ENCODE results near the gene FMN1. TPM values are rescaled to one million over a fixed set of nuclear protein-coding genes. Genes with fewer than 3 reads are reported as not detected.

FMN1 gene
- total RNA-seq, 2 donors from 2014 or later: 0.60 to 1.1 TPM

DNA sequence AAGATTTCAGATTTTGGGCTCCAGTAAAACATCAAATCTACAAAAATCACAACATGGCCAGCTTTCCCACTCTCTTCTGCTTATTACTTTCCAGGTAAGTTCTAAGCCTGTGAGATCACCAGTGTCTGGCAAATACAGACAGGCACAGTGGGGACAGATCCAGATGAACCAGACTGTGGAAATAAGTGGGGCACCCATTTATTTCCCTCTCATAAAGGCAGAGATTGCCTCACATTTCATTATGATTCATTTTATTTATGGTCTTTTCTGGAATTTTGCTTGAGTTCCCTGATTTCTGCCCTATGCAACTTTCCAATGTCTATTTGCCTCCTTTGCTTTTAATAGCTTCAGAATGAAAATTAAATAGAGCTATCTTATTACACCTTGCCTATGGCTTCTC, 409.9 kb downstream of the FMN1 start:
- no peak overlapping the region for H3K27ac Mint-ChIP-seq
- Histone ChIP-seq H3K4me1 (ENCODE audit: control insufficient read depth, insufficient read depth, low read length) (no peaks in the 10 kb centered on the region), H3K27me3 (ENCODE audit: control insufficient read depth, insufficient read depth, low read length, poor library complexity, severe bottlenecking) (no peaks in the 10 kb centered on the region), H3K27ac (ENCODE audit: low read depth, low read length) (no peak overlapping the region), H3K9me3 (ENCODE audit: control insufficient read depth, low read length) (peaks cover under 1% of the 10 kb centered on the region), H3K36me3 (ENCODE audit: control insufficient read depth, insufficient read depth, low read length) (no peaks in the 10 kb centered on the region), H3K9ac (ENCODE audit: extremely low read depth, low read length, poor library complexity, severe bottlenecking) (no peak overlapping the region), H3K4me3 (ENCODE audit: low read length) (no peak overlapping the region)
- no peaks in the 10 kb centered on the region for H3K9me3 Mint-ChIP-seq
- no peaks in the 10 kb centered on the region for H3K27me3 Mint-ChIP-seq (ENCODE audit: insufficient read depth)
- DNase-seq: no peak
- no peaks in the 10 kb centered on the region for H3K4me1 Mint-ChIP-seq
- no peak for TF ChIP-seq CTCF (conservative IDR thresholded peaks at IDR 0.05)
- H3K4me3 Mint-ChIP-seq: no peak overlapping the region
- no peaks in the 10 kb centered on the region for H3K36me3 Mint-ChIP-seq (ENCODE audit: low read depth)

DNA sequence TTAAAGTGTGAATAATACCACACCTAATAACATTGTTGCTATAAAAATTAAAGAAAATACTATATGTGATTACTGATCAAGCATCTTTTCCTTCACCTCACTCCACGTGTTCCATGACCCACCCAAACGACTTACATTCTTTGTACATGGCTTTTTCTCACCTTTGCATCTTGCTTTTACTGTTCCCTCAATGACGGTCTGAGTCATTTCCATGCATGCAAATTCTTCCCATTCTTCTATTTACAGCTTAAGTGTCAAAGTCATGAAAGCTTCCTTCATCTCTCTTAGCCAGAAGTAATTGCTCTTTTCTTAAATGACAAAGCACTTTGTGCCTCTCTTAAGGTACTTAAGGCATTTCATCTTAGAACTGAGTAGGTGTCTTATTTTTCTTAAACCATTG, 412.7 kb downstream of the FMN1 start:
- 40 to 52% methylated on average over 3 of the region's 3 CpGs for WGBS, 2 experiments (ENCODE audit: insufficient coverage in 1 of 2, insufficient read length in 1 of 2)
- H3K27me3 ChIP-seq (ENCODE audit: control insufficient read depth, insufficient read depth, low read length, poor library complexity, severe bottlenecking): no peaks in the 10 kb centered on the region
- no peak for TF ChIP-seq CTCF (conservative IDR thresholded peaks at IDR 0.05)
- Mint-ChIP-seq H3K4me3 (no peak overlapping the region), H3K4me1 (no peaks in the 10 kb centered on the region), H3K27me3 (ENCODE audit: insufficient read depth) (no peaks in the 10 kb centered on the region), H3K9me3 (peaks cover 10% of the 10 kb centered on the region), H3K36me3 (ENCODE audit: low read depth) (no peaks in the 10 kb centered on the region), H3K27ac (no peak overlapping the region)
- H3K9me3 ChIP-seq (ENCODE audit: control insufficient read depth, low read length): peaks cover 14% of the 10 kb centered on the region
- DNase-seq: no peak
- H3K4me1 ChIP-seq (ENCODE audit: control insufficient read depth, insufficient read depth, low read length): no peaks in the 10 kb centered on the region
- H3K4me3 ChIP-seq (ENCODE audit: low read length): no peak overlapping the region
- no peak overlapping the region for H3K27ac ChIP-seq (ENCODE audit: low read depth, low read length)
- no peaks in the 10 kb centered on the region for H3K36me3 ChIP-seq (ENCODE audit: control insufficient read depth, insufficient read depth, low read length)
- no peak overlapping the region for H3K9ac ChIP-seq (ENCODE audit: extremely low read depth, low read length, poor library complexity, severe bottlenecking)

GRCh38 chr15:32778391-32779176, 415.9 kb downstream of the FMN1 start:
- Mint-ChIP-seq H3K9me3 (peaks cover 10% of the 10 kb centered on the region), H3K4me1 (no peaks in the 10 kb centered on the region), H3K36me3 (ENCODE audit: low read depth) (no peaks in the 10 kb centered on the region), H3K27me3 (ENCODE audit: insufficient read depth) (no peaks in the 10 kb centered on the region), H3K27ac (no peak overlapping the region), H3K4me3 (no peak overlapping the region)
- Histone ChIP-seq H3K4me1 (ENCODE audit: control insufficient read depth, insufficient read depth, low read length) (no peaks in the 10 kb centered on the region), H3K9ac (ENCODE audit: extremely low read depth, low read length, poor library complexity, severe bottlenecking) (no peak overlapping the region), H3K36me3 (ENCODE audit: control insufficient read depth, insufficient read depth, low read length) (no peaks in the 10 kb centered on the region), H3K9me3 (ENCODE audit: control insufficient read depth, low read length) (peaks cover 14% of the 10 kb centered on the region), H3K27me3 (ENCODE audit: control insufficient read depth, insufficient read depth, low read length, poor library complexity, severe bottlenecking) (no peaks in the 10 kb centered on the region), H3K27ac (ENCODE audit: low read depth, low read length) (no peak overlapping the region), H3K4me3 (ENCODE audit: low read length) (no peak overlapping the region)
- DNase-seq: no peak
- TF ChIP-seq CTCF (conservative IDR thresholded peaks at IDR 0.05): no peak
- WGBS, 2 experiments (ENCODE audit: insufficient coverage in 1 of 2, insufficient read length in 1 of 2): 80 to 83% methylated on average over 2 to 4 of the region's 4 CpGs

All from endodermal cell (in vitro differentiated cells).